ENCODE results near the gene PPM1N. TPM values are rescaled to one million over a fixed set of nuclear protein-coding genes. Genes with fewer than 3 reads are reported as not detected.

PPM1N gene
- total RNA-seq, 2 experiments from 2014 or later, result 3.3 to 3.5 TPM

DNA sequence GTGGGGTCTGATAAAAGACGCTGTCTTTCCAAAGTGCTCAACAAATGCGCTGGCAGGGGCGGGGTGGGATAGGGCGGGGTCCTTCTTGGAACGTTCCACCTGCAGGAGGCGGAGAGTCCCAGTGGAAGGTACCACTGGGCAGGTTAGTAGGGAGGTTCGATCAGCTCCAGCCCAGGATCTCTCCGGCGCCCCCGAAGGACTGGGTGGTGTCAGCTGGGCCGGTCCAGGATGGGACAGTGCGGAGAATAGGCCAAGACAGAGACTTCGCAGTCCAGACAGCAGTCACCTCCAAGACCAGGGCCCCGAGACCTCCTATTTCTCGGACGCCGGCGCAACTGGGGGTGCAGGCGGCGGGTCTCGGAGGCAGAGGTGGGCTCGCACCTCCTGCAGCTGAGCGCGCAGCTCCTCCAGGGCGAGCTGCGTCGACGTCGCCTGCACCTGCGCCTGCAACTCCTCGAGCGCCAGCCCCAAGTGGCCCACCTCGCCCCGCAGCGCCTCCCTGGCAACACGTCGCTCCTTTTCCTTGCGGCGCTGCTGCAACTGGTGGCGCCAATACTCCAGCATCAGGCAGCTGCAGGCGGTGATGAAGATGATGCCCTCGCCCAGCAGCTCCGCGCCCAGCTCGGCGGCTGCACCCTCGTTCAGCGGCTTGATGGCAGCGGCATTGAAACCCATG is 30.6 kb downstream of the PPM1N start:
- peaks cover 0 to 7% of the 10 kb centered on the region in 2 experiments for H3K9me3 ChIP-seq (ENCODE audit: control insufficient read depth in 1 of 2, insufficient read depth in 1 of 2, low read length in 2 of 2)
- CTCF ChIA-PET, result no interaction called here
- H3K36me3 ChIP-seq (ENCODE audit: insufficient read depth, low read length), result peaks cover 32% of the 10 kb centered on the region
- Mint-ChIP-seq H3K9me3 (no peaks in the 10 kb centered on the region), H3K27ac (no peak overlapping the region), H3K4me3 (peak overlapping the region; percentile 65), H3K4me1 (ENCODE audit: low read depth) (peaks cover 18% of the 10 kb centered on the region), H3K36me3 (ENCODE audit: low read depth) (peaks cover 36% of the 10 kb centered on the region), H3K27me3 (no peaks in the 10 kb centered on the region)
- TF ChIP-seq, protein P1, sequence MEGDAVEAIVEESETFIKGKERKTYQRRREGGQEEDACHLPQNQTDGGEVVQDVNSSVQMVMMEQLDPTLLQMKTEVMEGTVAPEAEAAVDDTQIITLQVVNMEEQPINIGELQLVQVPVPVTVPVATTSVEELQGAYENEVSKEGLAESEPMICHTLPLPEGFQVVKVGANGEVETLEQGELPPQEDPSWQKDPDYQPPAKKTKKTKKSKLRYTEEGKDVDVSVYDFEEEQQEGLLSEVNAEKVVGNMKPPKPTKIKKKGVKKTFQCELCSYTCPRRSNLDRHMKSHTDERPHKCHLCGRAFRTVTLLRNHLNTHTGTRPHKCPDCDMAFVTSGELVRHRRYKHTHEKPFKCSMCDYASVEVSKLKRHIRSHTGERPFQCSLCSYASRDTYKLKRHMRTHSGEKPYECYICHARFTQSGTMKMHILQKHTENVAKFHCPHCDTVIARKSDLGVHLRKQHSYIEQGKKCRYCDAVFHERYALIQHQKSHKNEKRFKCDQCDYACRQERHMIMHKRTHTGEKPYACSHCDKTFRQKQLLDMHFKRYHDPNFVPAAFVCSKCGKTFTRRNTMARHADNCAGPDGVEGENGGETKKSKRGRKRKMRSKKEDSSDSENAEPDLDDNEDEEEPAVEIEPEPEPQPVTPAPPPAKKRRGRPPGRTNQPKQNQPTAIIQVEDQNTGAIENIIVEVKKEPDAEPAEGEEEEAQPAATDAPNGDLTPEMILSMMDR (IDR thresholded peaks at IDR 0.05), result no peak
- POLR2A ChIA-PET, result no interaction called here
- no peak overlapping the region for H3K27ac ChIP-seq (ENCODE audit: low read depth in 1 of 2, low read length in 2 of 2)
- peaks cover 13% of the 10 kb centered on the region for H3K4me1 ChIP-seq (ENCODE audit: insufficient read depth, low read length)
- H3K27me3 ChIP-seq (ENCODE audit: control insufficient read depth in 1 of 2, insufficient read depth in 2 of 2, low read length in 2 of 2), result no peaks in the 10 kb centered on the region
- H3K4me3 ChIP-seq (ENCODE audit: low read length), result peak overlapping the region; percentile 10
- intact Hi-C loops (cut with DNase I, micrococcal nuclease), result no loop called here
- ATAC-seq (ENCODE audit: poor library complexity) (peak; percentile 68), DNase-seq (peak in 6 of 14 experiments; percentile 20 to 52 (median 30))

DNA sequence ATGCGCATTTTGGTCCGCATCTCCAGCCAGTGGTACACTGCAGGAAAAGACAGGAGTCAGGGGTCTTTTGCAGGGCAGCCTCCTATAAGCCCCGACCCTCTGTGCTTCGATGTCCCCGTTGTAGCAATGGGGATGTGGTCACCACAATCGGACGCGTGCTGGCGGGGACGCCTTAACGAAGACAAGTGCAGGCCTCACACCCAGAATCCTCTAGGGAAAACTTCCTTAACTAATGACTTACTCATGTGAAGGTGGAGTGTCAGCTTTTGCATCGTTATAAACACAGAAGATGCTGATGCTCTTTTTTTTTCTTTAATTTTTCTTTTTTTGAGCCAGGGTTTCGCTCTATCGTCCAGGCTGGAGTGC is 31.2 kb downstream of the PPM1N start:
- peak overlapping the region; percentile 65 for H3K4me3 Mint-ChIP-seq
- H3K36me3 Mint-ChIP-seq (ENCODE audit: low read depth), result peaks cover 31% of the 10 kb centered on the region
- no peak for DNase-seq
- ChIA-PET POLR2A (no interaction called here), CTCF (no interaction called here)
- H3K36me3 ChIP-seq (ENCODE audit: insufficient read depth, low read length), result peaks cover 26% of the 10 kb centered on the region
- H3K9me3 ChIP-seq (ENCODE audit: control insufficient read depth in 1 of 2, insufficient read depth in 1 of 2, low read length in 2 of 2), result peaks cover 0 to 7% of the 10 kb centered on the region in 2 experiments
- TF ChIP-seq, protein P1 (IDR thresholded peaks at IDR 0.05), result no peak
- H3K27ac ChIP-seq (ENCODE audit: low read depth in 1 of 2, low read length in 2 of 2), result no peak overlapping the region
- H3K4me1 Mint-ChIP-seq (ENCODE audit: low read depth), result peaks cover 16% of the 10 kb centered on the region
- H3K9me3 Mint-ChIP-seq, result no peaks in the 10 kb centered on the region
- H3K27me3 ChIP-seq (ENCODE audit: control insufficient read depth in 1 of 2, insufficient read depth in 2 of 2, low read length in 2 of 2), result no peaks in the 10 kb centered on the region
- intact Hi-C loops (cut with DNase I, micrococcal nuclease), result no loop called here
- no peak for ATAC-seq (ENCODE audit: poor library complexity)
- peaks cover 13% of the 10 kb centered on the region for H3K4me1 ChIP-seq (ENCODE audit: insufficient read depth, low read length)
- peak overlapping the region; percentile 10 for H3K4me3 ChIP-seq (ENCODE audit: low read length)
- H3K27me3 Mint-ChIP-seq, result no peaks in the 10 kb centered on the region
- no peak overlapping the region for H3K27ac Mint-ChIP-seq

DNA sequence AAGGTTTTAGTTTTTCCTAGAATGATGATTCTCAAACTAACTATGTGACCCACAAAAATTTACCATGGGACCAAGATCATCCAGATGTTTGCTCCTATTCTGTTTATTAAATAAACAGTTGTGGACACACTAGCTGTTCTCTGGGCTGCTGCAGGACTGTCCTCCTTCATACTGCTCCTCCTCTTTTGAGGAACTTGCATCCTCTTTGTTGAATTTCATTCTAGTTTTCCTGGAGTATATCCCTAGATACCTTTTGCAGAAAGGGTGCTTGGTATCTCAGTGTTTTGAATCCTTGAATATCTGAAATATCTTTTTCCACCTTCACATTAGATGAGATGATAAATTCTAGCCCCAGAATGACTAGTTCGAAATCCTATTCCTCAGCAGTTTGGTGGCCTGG is 33.1 kb downstream of the PPM1N start:
- H3K9me3 Mint-ChIP-seq, result no peaks in the 10 kb centered on the region
- no peak overlapping the region for H3K4me3 ChIP-seq (ENCODE audit: low read length)
- H3K27me3 Mint-ChIP-seq, result no peaks in the 10 kb centered on the region
- ChIA-PET CTCF (no interaction called here), POLR2A (no interaction called here)
- H3K27me3 ChIP-seq (ENCODE audit: control insufficient read depth in 1 of 2, insufficient read depth in 2 of 2, low read length in 2 of 2), result no peaks in the 10 kb centered on the region
- TF ChIP-seq, protein P1 (IDR thresholded peaks at IDR 0.05), result no peak
- ATAC-seq (ENCODE audit: poor library complexity) (no peak), DNase-seq (no peak)
- intact Hi-C loops (cut with DNase I, micrococcal nuclease), result no loop called here
- H3K4me1 ChIP-seq (ENCODE audit: insufficient read depth, low read length), result peaks cover 13% of the 10 kb centered on the region
- peaks cover 16% of the 10 kb centered on the region for H3K4me1 Mint-ChIP-seq (ENCODE audit: low read depth)
- no peak overlapping the region for H3K27ac ChIP-seq (ENCODE audit: low read depth in 1 of 2, low read length in 2 of 2)
- H3K36me3 ChIP-seq (ENCODE audit: insufficient read depth, low read length), result peaks cover 9% of the 10 kb centered on the region
- H3K27ac Mint-ChIP-seq, result no peak overlapping the region
- peaks cover 16% of the 10 kb centered on the region for H3K36me3 Mint-ChIP-seq (ENCODE audit: low read depth)
- H3K9me3 ChIP-seq (ENCODE audit: control insufficient read depth in 1 of 2, insufficient read depth in 1 of 2, low read length in 2 of 2), result peaks cover 0 to 7% of the 10 kb centered on the region in 2 experiments
- H3K4me3 Mint-ChIP-seq, result no peak overlapping the region
